Kidney (tissue), 14 donors: ENCODE data around the gene HSP90AB1. TPM values are rescaled to one million over a fixed set of nuclear protein-coding genes. Genes with fewer than 3 reads are reported as not detected.

Experiments used
- DNase-seq, 5 donors: peaks; one replicate each; pipeline ENCODE4 v3.0.0-alpha.2; 2013 to 2020
- FAIRE-seq: peaks from 2 replicates; lab custom pipeline; 2012; peaks lifted over from hg19 to GRCh38; lab: Jason Lieb, UNC
- H3K27ac ChIP-seq, 2 donors: one replicate each; pipeline ENCODE4 v1.7.0; 2013; ENCODE audit warnings: low read depth in 2 of 2, low read length in 2 of 2, inconsistent platforms in 1 of 2
- H3K27me3 ChIP-seq: one replicate; pipeline ENCODE4 v1.7.1; 2013; ENCODE audit warnings: low read length, inconsistent platforms; ENCODE audit not compliant: control insufficient read depth, insufficient read depth
- H3K36me3 ChIP-seq, 3 donors: one replicate each; pipeline versions ENCODE4 v1.7.0 to v1.7.1; 2013; ENCODE audit warnings: low read length in 3 of 3, control low read depth in 1 of 3, inconsistent platforms in 1 of 3; ENCODE audit not compliant: insufficient read depth in 3 of 3, control insufficient read depth in 2 of 3
- H3K4me1 ChIP-seq, 3 donors: one replicate each; pipeline versions ENCODE4 v1.7.0 to v1.7.1; 2013; ENCODE audit warnings: low read length in 3 of 3, inconsistent platforms in 1 of 3, low read depth in 1 of 3; ENCODE audit not compliant: control insufficient read depth in 2 of 3, insufficient read depth in 2 of 3
- H3K4me3 ChIP-seq, 3 donors: one replicate each; pipeline versions ENCODE4 v1.7.0 to v1.8.1; 2013; ENCODE audit warnings: low read length in 3 of 3, control low read depth in 1 of 3, inconsistent platforms in 1 of 3
- H3K9ac ChIP-seq, 3 donors: one replicate each; pipeline versions ENCODE4 v1.7.0 to v1.7.1; 2013; ENCODE audit warnings: low read length in 3 of 3, control low read depth in 1 of 3, inconsistent platforms in 1 of 3
- H3K9me3 ChIP-seq, 3 donors: one replicate each; pipeline versions ENCODE4 v1.7.0 to v1.7.1; 2013; ENCODE audit warnings: low read length in 3 of 3, control low read depth in 1 of 3, inconsistent platforms in 1 of 3; ENCODE audit not compliant: control insufficient read depth in 2 of 3, insufficient read depth in 1 of 3
- CTCF ChIP-seq: IDR thresholded peaks from 3 replicates; pipeline ENCODE4 v1.5.1; 2012; ENCODE audit warnings: mild to moderate bottlenecking, moderate library complexity, borderline replicate concordance; ENCODE audit not compliant: insufficient read depth; ENCODE audit errors: extremely low read depth
- intact Hi-C: fragments of 100-400 bp; cut with DNase I; formaldehyde crosslinking; loops from one replicate; pipeline ENCODE4 v1.11.1; 2022
- polyA plus RNA-seq: library from polyadenylated mRNA; stranded (reverse); fragments of 350-450 nt; fragmentation: Illumina TruSeq; extraction: RNeasy Lipid Tissue Mini Kit (QIAGEN cat#74804); gene quantifications from one replicate; pipeline ENCODE4 v1.2.3, GENCODE V29; 2014; ENCODE audit warnings: low read depth, low replicate concordance; ENCODE audit not compliant: insufficient read depth
- total RNA-seq: library from RNA; stranded (reverse); fragmentation: NEBNext Ultra II Directional; extraction: Animal tissue kit (Norgen Biotek cat#: 25700); gene quantifications from one replicate; pipeline ENCODE4 v1.2.1, GENCODE V29; 2021
- donor health status: control.
- donor health status: control.
- donor health status: control.
- donor health status: control.
- donor health status: control.
- donor health status: DM: yes; HTN: yes; CAD: no.
- donor health status: Normal renal cell carcinoma (clear cell type).

HSP90AB1 gene
- total and polyA plus RNA-seq, 2 donors from 2014 or later, result 499 to 551 TPM

DNA sequence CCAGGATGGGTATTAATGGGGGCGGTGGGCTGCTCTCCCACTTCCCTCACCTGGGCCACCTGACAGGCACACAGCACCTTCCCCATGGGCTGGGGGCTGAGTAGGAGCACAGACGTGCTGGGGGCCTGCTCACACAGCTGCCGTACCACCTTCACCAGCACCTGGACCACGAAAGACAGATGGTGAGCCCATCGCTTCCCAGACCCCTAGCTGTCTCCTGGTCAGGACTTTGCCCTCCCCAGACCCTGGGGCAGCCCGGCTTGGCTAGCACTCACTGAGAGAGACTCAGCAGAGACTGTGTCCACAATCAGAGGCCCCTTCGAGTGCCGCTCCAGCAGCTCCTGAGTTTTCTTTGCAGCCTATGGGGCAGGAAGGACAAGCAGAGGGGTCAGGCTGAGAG, 54.2 kb downstream of the HSP90AB1 start:
- H3K9me3 ChIP-seq, result no peaks in the 10 kb centered on the region
- H3K4me3 ChIP-seq, result no peak overlapping the region
- no peak overlapping the region for H3K27ac ChIP-seq
- H3K9ac ChIP-seq, result no peak overlapping the region
- peaks cover 0 to 30% (median 13%) of the 10 kb centered on the region in 3 donors for H3K36me3 ChIP-seq
- TF ChIP-seq CTCF, result no peak
- FAIRE-seq (no peak), DNase-seq (peak in 1 of 5 donors; percentile 45)
- peaks cover 10% of the 10 kb centered on the region for H3K27me3 ChIP-seq
- intact Hi-C loops, result no loop called here
- peaks cover 0 to 9% (median 0%) of the 10 kb centered on the region in 3 donors for H3K4me1 ChIP-seq

- Histone ChIP-seq H3K9ac (no peak overlapping the region), H3K27me3 (peaks cover 6% of the 10 kb centered on the region), H3K4me3 (no peak overlapping the region), H3K27ac (no peak overlapping the region), H3K9me3 (no peaks in the 10 kb centered on the region), H3K36me3 (peaks cover 0 to 30% (median 13%) of the 10 kb centered on the region in 3 donors), H3K4me1 (peaks cover 0 to 7% (median 0%) of the 10 kb centered on the region in 3 donors)
- no peak for TF ChIP-seq CTCF
- FAIRE-seq, result no peak
- peak in 1 of 5 donors; percentile 56 for DNase-seq
- intact Hi-C loops, result no loop called here
Measured at GRCh38 chr6:44301782-44302564, 55.1 kb downstream of the HSP90AB1 start.

DNA sequence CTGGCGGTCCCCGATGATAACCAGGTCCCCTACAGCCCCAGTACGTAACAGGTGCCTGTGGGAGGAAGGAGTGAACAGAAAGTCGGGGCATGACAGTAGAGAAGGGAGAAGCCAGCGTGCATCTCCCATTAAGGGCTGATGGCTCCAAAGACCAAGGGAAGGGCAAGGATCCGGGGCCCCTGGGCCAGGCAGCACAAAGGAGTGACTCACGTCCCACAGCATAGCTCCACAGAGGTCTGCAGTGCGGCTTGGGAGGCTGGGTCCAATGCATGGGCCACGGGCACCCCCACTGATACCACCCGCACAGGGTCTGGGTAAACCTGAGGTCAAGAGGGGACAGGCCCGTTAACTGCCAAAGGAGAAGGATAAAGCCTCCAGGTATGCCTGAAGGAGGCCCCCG, 56.0 kb downstream of the HSP90AB1 start:
- Histone ChIP-seq H3K27me3 (peaks cover 3% of the 10 kb centered on the region), H3K9me3 (no peaks in the 10 kb centered on the region), H3K36me3 (peaks cover 0 to 33% (median 13%) of the 10 kb centered on the region in 3 donors), H3K27ac (no peak overlapping the region), H3K4me3 (no peak overlapping the region), H3K4me1 (peaks cover 0 to 3% (median 0%) of the 10 kb centered on the region in 3 donors), H3K9ac (no peak overlapping the region)
- TF ChIP-seq CTCF, result no peak
- intact Hi-C loops, result no loop called here
- no peak for FAIRE-seq
- peak in 1 of 5 donors; percentile 37 for DNase-seq

Other genes starting within 250 kb of the HSP90AB1 start
- gene MRPL14, start 119.6 kb upstream of the HSP90AB1 start, total RNA-seq, result 27.9 TPM
- 71.5 TPM for gene MRPL14, start 119.6 kb upstream of the HSP90AB1 start, polyA plus RNA-seq
- 27.3 TPM for gene TMEM63B, start 119.5 kb upstream of the HSP90AB1 start, total RNA-seq
- gene TMEM63B, start 119.5 kb upstream of the HSP90AB1 start, polyA plus RNA-seq, result 18.2 TPM
- gene CAPN11, start 88.3 kb upstream of the HSP90AB1 start, total RNA-seq, result 2.3 TPM
- gene CAPN11, start 88.3 kb upstream of the HSP90AB1 start, polyA plus RNA-seq, result 0.39 TPM
- gene MYMX, start 30.2 kb upstream of the HSP90AB1 start, total RNA-seq, result 1.1 TPM
- 2.2 TPM for gene MYMX, start 30.2 kb upstream of the HSP90AB1 start, polyA plus RNA-seq
- 74.6 TPM for gene SLC29A1, start 23.5 kb upstream of the HSP90AB1 start, total RNA-seq
- 50.1 TPM for gene SLC29A1, start 23.5 kb upstream of the HSP90AB1 start, polyA plus RNA-seq
- 45.1 TPM for gene SLC35B2, start 10.4 kb downstream of the HSP90AB1 start, total RNA-seq
- 49.5 TPM for gene SLC35B2, start 10.4 kb downstream of the HSP90AB1 start, polyA plus RNA-seq
- 19.0 TPM for gene NFKBIE, start 18.4 kb downstream of the HSP90AB1 start, total RNA-seq
- gene NFKBIE, start 18.4 kb downstream of the HSP90AB1 start, polyA plus RNA-seq, result 12.6 TPM
- gene TMEM151B, start 23.3 kb downstream of the HSP90AB1 start, total RNA-seq, result not detected
- gene TMEM151B, start 23.3 kb downstream of the HSP90AB1 start, polyA plus RNA-seq, result not detected
- 12.6 TPM for gene AARS2, start 66.2 kb downstream of the HSP90AB1 start, total RNA-seq
- gene AARS2, start 66.2 kb downstream of the HSP90AB1 start, polyA plus RNA-seq, result 5.4 TPM
- not detected for gene SPATS1, start 95.5 kb downstream of the HSP90AB1 start, total RNA-seq
- not detected for gene SPATS1, start 95.5 kb downstream of the HSP90AB1 start, polyA plus RNA-seq
- 17.6 TPM for gene CDC5L, start 140.6 kb downstream of the HSP90AB1 start, total RNA-seq
- 7.6 TPM for gene CDC5L, start 140.6 kb downstream of the HSP90AB1 start, polyA plus RNA-seq